GM12878 (cell line): Measurements from ENCODE around the gene NMT1. TPM values are rescaled to one million over a fixed set of nuclear protein-coding genes. Genes with fewer than 3 reads are reported as not detected.

Experiments
- ATAC-seq: fragments of 200-7000 bp; cut with Tn5 transposase; 3 replicates; pipeline ENCODE4 v1.9.1; 2020; ENCODE audit warnings: mild to moderate bottlenecking, moderate library complexity
- BruUV-seq: library from RNA; stranded (reverse); fragments of 400-500 nt; replicated peaks from 2 replicates; lab custom pipeline; 2021; lab: Mats Ljungman, UMichigan
- CTCF ChIA-PET: fragments of 300-600 bp; sonication (Branson Sonifier 250); formaldehyde crosslinking; extraction: SDS; loops from one replicate; lab custom pipeline; 2021; ENCODE audit warnings: inconsistent platforms; lab: Yijun Ruan, JAX
- POLR2A ChIA-PET: fragments of 350-600 bp; formaldehyde crosslinking; extraction: SDS; loops from one replicate; lab custom pipeline; 2021; ENCODE audit warnings: inconsistent platforms; lab: Charles Lee
- RAD21 ChIA-PET: fragments of 300-600 bp; sonication (Branson Sonifier 250); formaldehyde crosslinking; loops from one replicate; lab custom pipeline; 2023; ENCODE audit warnings: antibody characterized with exemption; ENCODE audit not compliant: unreplicated experiment; lab: Charles Lee
- SMC1A ChIA-PET: fragments of 300-600 bp; sonication (Branson Sonifier 250); formaldehyde crosslinking; loops from one replicate; lab custom pipeline; 2023; ENCODE audit not compliant: unreplicated experiment, uncharacterized antibody; lab: Charles Lee
- DNase-seq: peaks from one replicate; pipeline ENCODE4 v3.0.0-alpha.2; 2011; ENCODE audit warnings: low read depth, low spot score
- FAIRE-seq: peaks from 3 replicates; lab custom pipeline; 2011; peaks lifted over from hg19 to GRCh38; lab: Jason Lieb, UNC
- H2AFZ ChIP-seq: 2 replicates; pipeline ENCODE4 v1.6.0; 2011; ENCODE audit warnings: low read depth, low read length, control low read depth; ENCODE audit not compliant: control insufficient read depth
- H3K27ac ChIP-seq: 2 replicates; pipeline ENCODE4 v1.5.1; 2011; ENCODE audit warnings: control low read depth; ENCODE audit not compliant: control insufficient read depth, insufficient read depth
- H3K27me3 ChIP-seq, 2 experiments: replicated peaks in 1 of 2; 2 replicates each; pipeline versions ENCODE4 v1.6.0 to v1.6.1; 2011; ENCODE audit warnings: low read length in 1 of 2; ENCODE audit not compliant: control insufficient read depth in 2 of 2, insufficient read depth in 2 of 2
- H3K36me3 ChIP-seq, 2 experiments: 2 replicates each; pipeline ENCODE4 v1.5.1; 2011; ENCODE audit warnings: low read length in 1 of 2; ENCODE audit not compliant: control insufficient read depth in 2 of 2, insufficient read depth in 2 of 2
- H3K4me1 ChIP-seq: 2 replicates; pipeline ENCODE4 v1.6.1; 2011; ENCODE audit warnings: mild to moderate bottlenecking, low read length, moderate library complexity, mixed read lengths; ENCODE audit not compliant: control insufficient read depth, insufficient read depth
- H3K4me2 ChIP-seq: 2 replicates; pipeline ENCODE4 v1.6.0; 2011; ENCODE audit warnings: control low read depth; ENCODE audit not compliant: control insufficient read depth, insufficient read depth
- H3K4me3 ChIP-seq: fragments of 200-600 bp; sonication (generic); 2 replicates; pipeline ENCODE4 v1.5.1; 2016
- H3K79me2 ChIP-seq: 2 replicates; pipeline ENCODE4 v1.6.0; 2011; ENCODE audit warnings: low read length; ENCODE audit not compliant: control insufficient read depth, insufficient read depth
- H3K9ac ChIP-seq: 2 replicates; pipeline ENCODE4 v1.8.0; 2011; ENCODE audit warnings: low read length, control low read depth, mixed read lengths; ENCODE audit not compliant: control insufficient read depth, insufficient read depth
- H3K9me3 ChIP-seq: replicated peaks from 3 replicates; pipeline ENCODE4 v1.5.1; 2011; ENCODE audit warnings: mild to moderate bottlenecking, low read length; ENCODE audit not compliant: control insufficient read depth, insufficient read depth
- H4K20me1 ChIP-seq: 2 replicates; pipeline ENCODE4 v1.6.0; 2011; ENCODE audit not compliant: control insufficient read depth, insufficient read depth
- BHLHE40 ChIP-seq, 2 experiments: fragments of 450-650 bp in 1 of 2; IDR thresholded peaks; 2 replicates each; pipeline ENCODE4 v1.6.1; 2011 to 2017; ENCODE audit warnings: low read depth in 2 of 2, borderline replicate concordance in 1 of 2, improper control_type of control experiment in 1 of 2, low read length in 1 of 2, mild to moderate bottlenecking in 1 of 2
- CREB1 ChIP-seq: IDR thresholded peaks from 2 replicates; pipeline ENCODE4 v1.6.1; 2012; ENCODE audit warnings: low read depth, mild to moderate bottlenecking, inconsistent platforms
- NFIC ChIP-seq: IDR thresholded peaks from 2 replicates; pipeline ENCODE4 v1.6.1; 2012; ENCODE audit warnings: low read depth, mild to moderate bottlenecking, inconsistent platforms, low read length, moderate library complexity
- NFXL1 ChIP-seq: fragments of 450-650 bp; IDR thresholded peaks from 2 replicates; pipeline ENCODE4 v1.6.1; 2017; ENCODE audit warnings: antibody characterized with exemption, mild to moderate bottlenecking, borderline replicate concordance
- SMARCA5 ChIP-seq: fragments of 450-650 bp; IDR thresholded peaks from 2 replicates; pipeline ENCODE4 v1.6.1; 2017; ENCODE audit warnings: mild to moderate bottlenecking
- YBX1 ChIP-seq: fragments of 450-650 bp; IDR thresholded peaks from 2 replicates; pipeline ENCODE4 v1.6.1; 2016; ENCODE audit warnings: antibody characterized with exemption
- ZNF24 ChIP-seq: fragments of 450-650 bp; IDR thresholded peaks from 2 replicates; pipeline ENCODE4 v1.6.1; 2017; ENCODE audit warnings: antibody characterized with exemption, mild to moderate bottlenecking
- WGBS: methylation state at CpG from one replicate; pipeline ENCODE4 v1.1.6; 2016; ENCODE audit warnings: low lambda C conversion rate; ENCODE audit not compliant: insufficient replicate concordance, insufficient coverage; ENCODE audit errors: missing lambda C conversion rate; 5-methylcytosine and 5-hydroxymethylcytosine counted together
- in situ Hi-C: fragments of 300-500 bp; cut with MboI; formaldehyde crosslinking; loops from 9 replicates; pipeline ENCODE4 v1.14.3; 2018; ENCODE audit warnings: mixed read lengths
- intact Hi-C: fragments of 100-400 bp; cut with micrococcal nuclease; formaldehyde crosslinking; loops from one replicate; pipeline ENCODE4 v1.14.2; 2022; ENCODE audit not compliant: unreplicated experiment
- polyA plus RNA-seq, 11 experiments: library from polyadenylated mRNA; depleted of rRNA in 4 of 11; unstranded in 6 of 11; stranded (reverse) in 5 of 11; fragments of >200 nt; fragmentation: Nextera tagmentation in 4 of 11; fragmentation: Illumina TruSeq in 1 of 11; extraction: Ambion mirVana in 4 of 11; extraction: Trizol in 1 of 11; gene quantifications; 1 replicate in 1 of 11; 2 replicates in 10 of 11; pipeline versions ENCODE4 v1.2.1 to v1.2.3, GENCODE V29; 2011 to 2016; ENCODE audit warnings: inconsistent platforms in 2 of 11, missing spikeins in 2 of 11, low read depth in 1 of 11
- total RNA-seq, 4 experiments: library from RNA; depleted of rRNA in 3 of 4; stranded (reverse); fragments of >200 nt in 3 of 4; fragmentation: Illumina TruSeq in 1 of 4; extraction: Trizol in 1 of 4; gene quantifications; 2 replicates each; pipeline versions ENCODE4 v1.2.1 to v1.2.3, GENCODE V29; 2013 to 2021

The NMT1 gene
- total and polyA plus RNA-seq, 10 of the 15 experiments (the other 5 are each of a cell fraction or from before 2014, with no cell fraction given): 96.7 to 395 (median 222) TPM

GRCh38 chr17:45086391-45086790, 25.3 kb downstream of the NMT1 start:
- no peaks in the 10 kb centered on the region for H3K27me3 ChIP-seq
- ChIA-PET POLR2A (interaction anchor here (1.5 kb wide), 1 partner anchor 25 kb away, joined by 5 read pairs; the partner anchor contains the start of gene NMT1), RAD21 (interaction anchor here (1.0 kb wide), 1 partner anchor 33 kb away, joined by 3 read pairs; no protein-coding TSS in a partner anchor), CTCF (interaction anchor here (0.6 to 3.8 kb wide), 4 partner anchors 13 to 166 kb away, joined by 3 to 23 read pairs (median 4); no protein-coding TSS in a partner anchor), SMC1A (interaction anchor here (0.6 kb wide), 1 partner anchor 15 kb away, joined by 3 read pairs; no protein-coding TSS in a partner anchor)
- in situ Hi-C loops: no loop called here
- ATAC-seq (no peak), DNase-seq (no peak), FAIRE-seq (no peak)
- intact Hi-C loops: no loop called here
- H4K20me1 ChIP-seq: no peaks in the 10 kb centered on the region
- no TSS peak for BruUV-seq
- no peaks in the 10 kb centered on the region for H3K9me3 ChIP-seq
- H3K36me3 ChIP-seq: peaks cover 18 to 40% of the 10 kb centered on the region in 2 experiments
- no peak for TF ChIP-seq BHLHE40 (IDR thresholded peaks at IDR 0.05; ENCODE audit: borderline replicate concordance in 1 of 2, low read depth in 2 of 2, low read length in 1 of 2)
- no peak for TF ChIP-seq YBX1
- no peak for TF ChIP-seq NFXL1
- TF ChIP-seq NFIC: no peak
- no peak for TF ChIP-seq SMARCA5
- TF ChIP-seq CREB1: no peak
- TF ChIP-seq ZNF24: no peak
- H3K9ac ChIP-seq: no peak overlapping the region
- no peaks in the 10 kb centered on the region for H3K79me2 ChIP-seq
- H2AFZ ChIP-seq: no peak overlapping the region
- WGBS: 100% methylated on average over 4 of the region's 4 CpGs
- no peak overlapping the region for H3K4me2 ChIP-seq
- H3K27ac ChIP-seq: no peak overlapping the region
- H3K4me1 ChIP-seq: peaks cover 6% of the 10 kb centered on the region
- no peak overlapping the region for H3K4me3 ChIP-seq
